Activated CD8-positive, alpha-beta memory T cell treated with anti-CD3 and anti-CD28 coated beads for 4 hours (primary cell): ENCODE results near the gene MAP1B.

Experiments
- DNase-seq, 2 donors: peaks; one replicate each; pipeline ENCODE4 v3.0.0-alpha.2; 2020; ENCODE audit warnings: low read depth in 2 of 2

MAP1B gene

DNA sequence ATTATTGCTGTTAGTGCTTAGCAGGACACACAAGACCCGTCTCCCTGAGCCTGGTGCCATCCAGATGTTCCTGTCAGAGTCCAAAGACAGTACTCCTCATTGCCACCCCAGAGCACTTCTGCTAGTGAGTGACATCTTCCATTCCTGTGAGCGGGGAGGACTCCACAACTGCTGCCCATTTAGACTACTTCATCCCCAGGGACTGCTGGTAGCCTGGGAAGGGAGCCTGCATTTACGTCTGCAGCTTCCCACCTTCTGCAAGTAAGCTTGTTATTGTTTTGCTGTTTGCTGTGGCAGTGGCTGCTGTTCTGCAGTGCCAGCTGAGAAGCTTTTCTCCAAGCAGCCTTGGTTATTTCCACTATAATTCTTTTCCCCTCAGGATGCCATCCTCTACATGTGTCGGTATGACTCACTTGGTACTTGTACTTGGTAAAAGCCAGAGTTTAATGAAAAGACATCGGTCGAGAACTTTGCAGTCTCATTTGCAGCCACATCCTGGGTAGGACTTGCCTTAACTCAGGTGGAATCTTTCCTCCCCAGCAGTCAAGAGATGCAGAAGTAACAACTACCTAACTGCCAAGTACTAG is 10.6 kb upstream of the MAP1B start:
- DNase-seq: no peak

- DNase-seq: no peak
These were observed 5.4 kb upstream of the MAP1B start for GRCh38 chr5:72101828-72102227.

GRCh38 chr5:72106817-72107130 is 501 bp upstream of the MAP1B start:
- DNase-seq: no peak

DNA sequence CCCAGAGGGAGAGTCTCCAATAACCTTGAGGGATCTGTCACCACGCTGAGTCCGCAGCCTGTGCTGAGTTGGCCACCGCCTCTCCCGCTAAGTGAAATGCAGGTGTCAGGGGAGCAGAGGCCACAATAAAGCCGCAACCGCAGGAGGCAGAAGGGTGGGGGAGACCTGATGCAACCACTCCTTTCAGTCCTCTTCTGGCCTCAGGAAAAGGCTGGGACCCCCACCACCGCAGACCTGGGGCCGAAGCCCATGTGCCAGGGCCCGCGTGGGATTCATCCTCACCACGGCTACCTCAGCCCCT is 576 bp downstream of the MAP1B start:
- DNase-seq: no peak

DNA sequence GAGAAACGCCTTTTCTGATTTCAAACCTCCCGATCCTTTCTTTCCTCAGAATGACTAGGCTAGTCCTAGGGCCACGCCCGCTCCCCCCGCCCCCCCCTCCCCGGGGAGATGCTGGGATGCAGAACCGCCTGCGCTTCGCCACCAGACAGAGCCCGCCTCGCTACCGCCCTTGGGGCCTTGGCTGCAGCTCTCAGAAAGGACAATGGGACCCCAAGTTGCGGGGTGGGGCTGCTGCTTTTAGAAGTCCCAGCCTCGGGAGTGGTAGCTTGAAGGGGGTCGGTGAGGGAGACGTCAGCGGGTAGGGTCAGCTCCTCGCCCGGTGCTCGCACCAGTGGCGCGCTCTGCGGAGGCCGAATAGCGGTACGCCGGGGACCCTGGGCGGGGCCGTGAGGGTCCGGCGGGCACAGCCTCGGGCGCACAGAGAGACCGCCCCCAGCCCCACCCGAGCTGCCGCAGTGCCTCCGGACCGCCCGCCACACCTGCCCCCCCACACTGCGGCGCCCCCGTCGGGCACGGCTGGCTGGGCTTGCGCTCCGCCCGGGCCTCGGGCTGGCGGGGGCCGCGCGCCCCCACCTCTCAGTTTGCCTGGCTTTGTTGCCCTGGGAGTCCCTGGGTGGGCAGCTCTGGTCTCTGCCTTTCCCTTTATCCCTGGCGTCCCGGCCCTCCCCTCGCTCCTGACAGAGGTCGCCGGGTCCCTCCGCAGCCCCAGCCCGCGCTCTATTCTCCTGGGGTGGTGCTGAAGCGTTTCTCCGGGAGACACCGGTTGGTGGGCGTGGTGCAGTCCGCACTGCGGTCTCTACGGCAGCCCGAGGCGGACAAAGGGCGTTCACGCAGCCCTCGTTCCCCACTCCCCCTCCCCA is 1.2 kb downstream of the MAP1B start:
- no peak for DNase-seq

DNA sequence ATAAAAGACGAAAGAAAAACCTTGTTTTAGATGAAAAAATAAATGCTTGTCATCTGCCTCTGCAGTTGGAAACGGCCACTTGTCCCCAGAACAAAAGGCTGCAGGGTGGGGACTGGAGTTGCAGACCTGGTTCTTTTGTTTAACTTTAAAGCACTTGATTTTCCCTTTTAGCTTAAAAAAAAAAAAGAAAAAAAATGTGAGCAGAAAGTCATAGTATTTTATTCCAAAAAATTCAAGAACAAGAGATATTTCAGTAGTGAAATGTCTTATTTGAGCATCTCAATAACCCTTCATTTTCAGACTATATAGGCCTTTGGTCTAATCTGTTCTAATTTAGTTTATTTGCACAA is 1.8 kb downstream of the MAP1B start:
- no peak for DNase-seq

DNA sequence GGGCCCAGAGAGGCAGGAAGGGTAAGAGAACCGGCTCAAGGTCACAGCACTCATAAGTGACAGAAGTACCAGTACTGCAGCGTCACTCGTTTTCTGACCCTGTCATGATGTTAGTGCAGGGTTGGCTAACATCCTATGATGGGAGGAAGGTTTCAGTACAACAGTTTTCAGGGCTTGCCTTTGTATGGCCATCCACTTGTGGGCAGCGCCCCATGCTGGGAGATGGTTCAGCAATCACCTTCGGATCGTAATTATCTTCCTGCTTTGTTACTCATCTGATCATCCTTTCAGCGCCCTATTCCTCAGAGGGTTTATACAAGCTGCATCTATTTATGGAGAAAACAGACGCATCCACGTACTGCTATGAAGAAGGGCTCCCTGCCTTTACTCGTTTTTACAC is 2.4 kb downstream of the MAP1B start:
- no peak for DNase-seq

GRCh38 chr5:72110394-72111013 is 3.2 kb downstream of the MAP1B start:
- no peak for DNase-seq

DNA sequence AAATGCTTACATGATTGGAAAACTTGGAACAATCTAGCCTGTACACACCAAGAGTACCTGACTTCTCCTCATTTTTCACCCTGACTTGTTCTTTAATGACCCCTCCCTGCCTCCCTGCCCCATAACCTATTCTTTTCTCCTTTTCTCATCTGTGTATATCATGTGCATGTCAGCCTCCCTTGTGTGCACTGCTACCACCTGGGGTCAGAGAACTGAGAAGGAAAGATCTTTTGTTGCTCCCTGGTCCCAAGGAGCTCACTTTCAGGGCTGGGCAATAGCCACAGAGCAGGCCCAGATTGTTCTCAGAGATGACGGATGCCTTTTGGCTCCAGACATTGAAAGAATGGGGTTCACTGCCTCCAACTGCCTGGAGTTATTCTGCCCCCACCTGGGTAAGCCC is 5.1 kb downstream of the MAP1B start:
- DNase-seq: no peak

DNA sequence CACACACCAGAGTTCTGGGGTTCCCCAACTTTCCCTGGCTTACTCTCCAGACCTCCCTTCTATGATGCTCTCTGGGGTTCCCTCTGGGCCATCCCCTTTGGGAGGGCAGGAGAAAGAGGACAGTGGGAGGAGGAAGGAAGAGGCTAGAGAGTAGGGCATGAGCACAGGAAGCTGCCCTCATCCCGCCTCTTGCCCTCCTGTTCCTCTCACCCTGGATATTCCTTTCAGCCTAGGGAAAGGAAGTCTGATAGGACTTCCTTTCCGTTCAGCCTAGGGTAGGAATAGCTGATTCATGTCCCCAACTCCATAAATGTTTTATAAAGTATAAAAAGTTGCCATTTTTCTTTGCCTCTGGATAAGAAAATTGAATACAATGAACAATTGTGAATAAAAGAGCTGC is 7.4 kb downstream of the MAP1B start:
- DNase-seq: no peak

- no peak for DNase-seq
These were observed 8.0 kb downstream of the MAP1B start for GRCh38 chr5:72115296-72115695.

DNA sequence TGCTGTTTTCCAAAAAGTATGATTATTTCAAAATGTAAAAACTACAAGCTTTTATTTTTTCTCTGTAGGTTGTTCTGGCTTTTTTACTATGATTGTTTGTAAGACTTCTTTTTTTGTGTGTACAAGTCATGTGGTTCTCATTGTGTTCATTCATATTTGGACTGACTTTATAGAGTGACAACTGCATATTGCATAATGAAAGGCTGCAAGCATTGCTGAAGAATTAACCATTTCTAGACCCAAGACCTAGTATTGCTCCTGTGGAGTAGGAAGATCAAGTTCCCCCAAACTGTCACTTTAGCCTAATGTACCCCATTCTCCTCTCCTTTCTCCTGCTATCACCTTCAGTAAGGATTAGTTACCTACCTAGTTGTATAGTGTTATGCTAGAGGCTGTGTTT is 10.0 kb downstream of the MAP1B start:
- DNase-seq: no peak

- no peak for DNase-seq
These were observed 13.9 kb downstream of the MAP1B start for GRCh38 chr5:72121052-72121779.

GRCh38 chr5:72121780-72122445 is 14.6 kb downstream of the MAP1B start:
- no peak for DNase-seq

DNA sequence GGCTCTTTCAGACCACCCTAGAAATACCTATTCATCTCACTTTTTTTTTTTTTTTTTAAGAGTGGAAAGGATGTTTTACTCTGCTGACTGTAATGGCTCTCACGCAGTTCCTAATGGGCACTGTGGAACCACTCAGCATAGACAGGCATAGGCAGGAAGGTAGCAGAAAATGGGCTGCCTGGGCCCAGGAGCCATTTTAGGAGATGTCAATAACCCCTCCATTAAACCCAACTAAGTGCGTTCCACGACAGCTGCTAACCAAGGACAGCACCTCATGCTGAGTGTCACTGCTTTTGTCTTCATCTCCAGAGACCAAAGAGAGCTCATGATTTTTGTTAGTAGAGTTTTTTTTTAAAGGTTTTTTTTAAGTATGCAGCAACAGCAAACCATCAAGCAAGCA is 15.3 kb downstream of the MAP1B start:
- DNase-seq: no peak

DNA sequence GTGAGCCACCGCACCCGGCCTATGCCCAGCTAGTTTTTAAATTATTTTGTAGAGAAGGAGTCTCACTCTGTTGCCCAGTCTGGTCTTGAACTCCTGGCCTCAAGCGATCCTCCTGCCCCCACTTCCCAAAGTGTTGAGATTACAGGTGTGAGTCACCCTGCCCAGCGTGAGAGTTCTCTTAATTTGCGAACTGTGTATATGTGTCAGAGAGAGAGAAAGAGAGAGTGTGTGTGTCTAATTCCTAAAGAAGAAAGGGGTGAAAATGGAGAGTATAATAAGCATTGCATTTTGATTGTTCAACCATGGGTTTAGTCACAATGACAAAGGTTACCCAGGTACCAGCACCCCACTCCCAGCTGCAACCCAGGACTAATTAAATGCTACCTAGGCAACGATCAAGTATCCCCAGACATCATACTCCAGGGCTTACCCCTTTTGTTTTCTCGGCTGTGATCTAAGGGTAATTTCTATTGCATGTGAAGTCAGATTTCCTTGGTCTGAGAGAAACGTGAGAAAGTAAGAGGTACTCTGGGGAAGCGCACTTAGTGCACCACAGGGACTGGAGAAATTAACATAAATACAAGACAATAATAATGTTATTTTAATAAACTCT is 16.6 kb downstream of the MAP1B start:
- DNase-seq: no peak

GRCh38 chr5:72125271-72125940 is 18.1 kb downstream of the MAP1B start:
- DNase-seq: no peak

DNA sequence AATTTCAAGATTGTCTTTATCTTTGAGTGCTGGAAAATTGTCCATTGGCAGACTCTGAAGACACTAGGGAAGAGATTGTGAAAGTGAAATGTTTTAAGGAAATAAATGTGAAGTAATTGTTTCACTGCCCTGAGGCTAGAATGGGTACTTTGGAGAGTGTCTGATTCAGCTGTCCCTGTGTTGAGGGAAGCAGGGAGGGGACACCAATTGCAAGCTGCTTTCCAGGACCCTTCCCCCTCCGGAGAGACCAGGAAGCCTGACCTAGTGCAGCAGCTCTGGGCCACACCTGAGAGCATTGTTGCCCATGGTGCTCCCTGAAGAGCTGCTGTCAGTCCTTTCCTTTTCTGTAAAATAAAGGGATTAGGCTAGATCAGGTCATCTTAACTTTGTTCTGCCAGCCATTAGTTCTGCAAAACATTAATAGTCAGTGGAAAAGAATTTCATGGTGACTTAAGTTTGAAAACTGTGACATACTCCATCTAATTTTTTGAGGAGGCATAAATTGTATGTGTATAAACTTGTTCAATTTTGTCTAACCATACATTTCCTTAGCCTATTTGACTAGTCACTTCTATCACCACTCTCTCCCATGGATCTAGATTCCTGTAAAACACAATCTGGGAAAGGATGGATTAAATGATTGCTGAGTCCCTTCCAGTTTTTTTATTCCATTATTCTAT is 18.8 kb downstream of the MAP1B start:
- no peak for DNase-seq

- no peak for DNase-seq
These were observed 19.5 kb downstream of the MAP1B start for GRCh38 chr5:72126796-72127195.

GRCh38 chr5:72129725-72130124 is 22.4 kb downstream of the MAP1B start:
- DNase-seq: no peak

DNA sequence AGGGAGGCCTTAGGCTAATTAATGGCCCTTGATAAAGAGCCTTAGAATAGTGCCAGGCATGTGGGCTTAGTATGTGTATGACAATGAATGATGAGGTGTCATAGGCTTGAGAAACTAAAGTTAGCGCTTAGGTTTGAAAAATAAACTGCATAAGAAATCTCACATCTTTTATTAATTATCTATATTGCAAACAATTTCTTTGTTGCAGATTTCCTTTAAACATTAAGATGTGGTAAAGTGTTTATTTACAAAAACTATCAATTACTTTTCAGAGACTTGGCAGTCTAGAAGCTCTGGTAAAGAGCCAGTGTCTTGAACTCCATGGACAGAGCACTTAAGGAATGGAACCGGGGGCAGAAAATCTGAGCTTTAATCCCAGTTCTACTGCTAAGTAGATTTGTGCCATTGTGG is 23.1 kb downstream of the MAP1B start:
- DNase-seq: no peak
